ENCODE measurements around the gene NT5DC2. TPM values are rescaled to one million over a fixed set of nuclear protein-coding genes. Genes with fewer than 3 reads are reported as not detected.

Gene NT5DC2
- total RNA-seq, 1 donor from 2014 or later, result 392 TPM

DNA sequence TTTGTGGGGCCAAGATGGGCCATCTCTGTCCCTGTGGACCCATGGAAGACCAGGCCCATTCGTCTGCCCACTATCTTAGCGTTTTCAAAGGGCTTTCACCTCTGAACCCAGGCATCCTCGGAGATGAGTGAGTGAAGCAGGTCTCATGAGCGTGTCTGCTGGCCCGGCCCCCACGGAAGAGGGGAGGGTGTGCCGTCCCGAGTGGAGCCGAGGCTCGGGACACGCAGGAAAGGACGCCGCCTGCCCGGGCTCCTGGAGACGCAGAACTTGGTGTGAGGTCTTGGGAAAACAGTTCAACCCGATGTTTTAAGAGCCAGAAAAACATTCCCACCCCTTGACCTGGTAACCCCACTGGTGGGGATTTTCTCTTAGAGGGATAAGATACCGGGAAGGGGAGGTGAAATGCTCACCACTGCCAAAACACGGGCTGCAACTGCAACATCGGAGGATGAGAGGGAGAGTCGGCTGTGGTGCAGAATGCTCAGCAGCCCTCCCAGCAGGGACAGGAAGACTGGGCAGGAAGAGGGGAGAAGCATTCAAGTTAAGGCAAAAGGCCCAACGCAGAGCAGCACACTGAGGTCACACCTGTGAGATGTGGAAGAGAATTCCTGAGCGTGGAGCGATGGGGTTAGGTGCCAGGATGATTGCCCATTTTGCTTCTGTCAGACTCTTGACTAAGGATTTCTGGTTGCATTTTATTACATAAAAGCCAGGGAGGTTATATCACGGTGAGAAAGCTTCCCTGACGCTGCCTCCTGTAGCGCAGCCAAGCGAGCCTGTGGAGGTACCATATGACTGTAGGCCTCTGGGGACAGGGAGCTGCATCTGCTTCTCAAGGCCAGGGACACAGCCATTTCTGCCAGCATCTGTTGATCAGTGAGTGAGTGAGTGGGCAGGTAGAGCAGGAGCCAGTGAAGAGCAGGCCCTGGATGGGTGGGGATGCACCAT lies 52.6 kb downstream of the NT5DC2 start:
- Mint-ChIP-seq H3K4me3 (no peak overlapping the region), H3K27ac (ENCODE audit: unreplicated experiment) (no peak overlapping the region), H3K27me3 (ENCODE audit: low read depth) (no peaks in the 10 kb centered on the region), H3K36me3 (ENCODE audit: low read depth) (peaks cover 23% of the 10 kb centered on the region), H3K4me1 (peaks cover 35% of the 10 kb centered on the region), H3K9me3 (no peaks in the 10 kb centered on the region)
- TF ChIP-seq, protein P1, sequence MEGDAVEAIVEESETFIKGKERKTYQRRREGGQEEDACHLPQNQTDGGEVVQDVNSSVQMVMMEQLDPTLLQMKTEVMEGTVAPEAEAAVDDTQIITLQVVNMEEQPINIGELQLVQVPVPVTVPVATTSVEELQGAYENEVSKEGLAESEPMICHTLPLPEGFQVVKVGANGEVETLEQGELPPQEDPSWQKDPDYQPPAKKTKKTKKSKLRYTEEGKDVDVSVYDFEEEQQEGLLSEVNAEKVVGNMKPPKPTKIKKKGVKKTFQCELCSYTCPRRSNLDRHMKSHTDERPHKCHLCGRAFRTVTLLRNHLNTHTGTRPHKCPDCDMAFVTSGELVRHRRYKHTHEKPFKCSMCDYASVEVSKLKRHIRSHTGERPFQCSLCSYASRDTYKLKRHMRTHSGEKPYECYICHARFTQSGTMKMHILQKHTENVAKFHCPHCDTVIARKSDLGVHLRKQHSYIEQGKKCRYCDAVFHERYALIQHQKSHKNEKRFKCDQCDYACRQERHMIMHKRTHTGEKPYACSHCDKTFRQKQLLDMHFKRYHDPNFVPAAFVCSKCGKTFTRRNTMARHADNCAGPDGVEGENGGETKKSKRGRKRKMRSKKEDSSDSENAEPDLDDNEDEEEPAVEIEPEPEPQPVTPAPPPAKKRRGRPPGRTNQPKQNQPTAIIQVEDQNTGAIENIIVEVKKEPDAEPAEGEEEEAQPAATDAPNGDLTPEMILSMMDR (conservative IDR thresholded peaks at IDR 0.05), result no peak
- no peak for DNase-seq (ENCODE audit: low read depth, low spot score)

GRCh38 chr3:52479877-52480575 lies 53.6 kb downstream of the NT5DC2 start:
- no peak for DNase-seq (ENCODE audit: low read depth, low spot score)
- H3K4me1 Mint-ChIP-seq, result peaks cover 34% of the 10 kb centered on the region
- TF ChIP-seq, protein P1 (conservative IDR thresholded peaks at IDR 0.05), result no peak
- no peak overlapping the region for H3K27ac Mint-ChIP-seq (ENCODE audit: unreplicated experiment)
- H3K9me3 Mint-ChIP-seq, result no peaks in the 10 kb centered on the region
- no peaks in the 10 kb centered on the region for H3K27me3 Mint-ChIP-seq (ENCODE audit: low read depth)
- H3K4me3 Mint-ChIP-seq, result no peak overlapping the region
- H3K36me3 Mint-ChIP-seq (ENCODE audit: low read depth), result peaks cover 23% of the 10 kb centered on the region

DNA sequence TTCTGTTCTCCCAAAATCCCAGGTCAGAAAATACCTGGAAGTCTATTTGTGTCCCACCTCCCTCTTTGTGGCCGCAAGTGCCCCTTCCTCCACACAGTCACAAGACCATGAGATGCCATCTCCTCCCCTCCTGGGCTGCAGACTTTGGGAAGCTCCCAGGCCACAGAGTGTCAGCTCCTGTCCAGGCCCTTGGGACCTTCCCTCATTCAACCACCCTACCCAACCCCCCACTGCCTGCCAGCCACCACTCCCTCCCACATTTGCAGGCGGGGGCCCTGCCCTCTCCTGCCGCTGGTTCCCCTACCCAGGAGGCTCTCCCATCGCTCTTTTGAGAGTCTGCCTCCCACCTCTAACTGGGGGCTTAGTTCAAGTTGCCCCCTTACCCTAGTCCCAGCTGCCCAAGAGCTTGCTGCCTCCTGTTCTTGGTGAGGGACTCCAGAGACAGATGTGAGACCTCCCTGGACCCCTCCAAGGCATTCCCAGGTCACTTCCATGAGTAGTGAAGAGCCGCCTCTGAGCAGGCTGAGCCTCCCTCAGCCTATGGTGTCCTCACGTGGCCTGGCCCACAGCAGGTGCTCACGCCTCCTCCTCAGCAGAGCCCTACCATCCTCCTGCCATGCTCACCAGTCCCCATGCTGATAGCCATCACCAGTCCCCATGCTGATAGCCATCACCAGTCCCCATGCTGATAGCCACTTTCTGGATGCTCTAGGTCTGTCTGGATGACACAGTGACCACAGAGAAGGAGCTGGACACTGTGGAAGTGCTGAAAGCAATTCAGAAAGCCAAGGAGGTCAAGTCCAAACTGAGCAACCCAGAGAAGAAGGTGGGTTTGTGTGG lies 54.4 kb downstream of the NT5DC2 start:
- no peak overlapping the region for H3K4me3 Mint-ChIP-seq
- H3K9me3 Mint-ChIP-seq, result no peaks in the 10 kb centered on the region
- H3K4me1 Mint-ChIP-seq, result peaks cover 27% of the 10 kb centered on the region
- TF ChIP-seq, protein P1 (conservative IDR thresholded peaks at IDR 0.05), result no peak
- no peak overlapping the region for H3K27ac Mint-ChIP-seq (ENCODE audit: unreplicated experiment)
- no peak for DNase-seq (ENCODE audit: low read depth, low spot score)
- H3K27me3 Mint-ChIP-seq (ENCODE audit: low read depth), result no peaks in the 10 kb centered on the region
- peaks cover 23% of the 10 kb centered on the region for H3K36me3 Mint-ChIP-seq (ENCODE audit: low read depth)

GRCh38 chr3:52477796-52478095 lies 55.9 kb downstream of the NT5DC2 start:
- no peaks in the 10 kb centered on the region for H3K9me3 Mint-ChIP-seq
- no peak for DNase-seq (ENCODE audit: low read depth, low spot score)
- H3K27me3 Mint-ChIP-seq (ENCODE audit: low read depth), result no peaks in the 10 kb centered on the region
- no peak overlapping the region for H3K27ac Mint-ChIP-seq (ENCODE audit: unreplicated experiment)
- no peak overlapping the region for H3K4me3 Mint-ChIP-seq
- peaks cover 22% of the 10 kb centered on the region for H3K36me3 Mint-ChIP-seq (ENCODE audit: low read depth)
- TF ChIP-seq, protein P1 (conservative IDR thresholded peaks at IDR 0.05), result no peak
- peaks cover 12% of the 10 kb centered on the region for H3K4me1 Mint-ChIP-seq

DNA sequence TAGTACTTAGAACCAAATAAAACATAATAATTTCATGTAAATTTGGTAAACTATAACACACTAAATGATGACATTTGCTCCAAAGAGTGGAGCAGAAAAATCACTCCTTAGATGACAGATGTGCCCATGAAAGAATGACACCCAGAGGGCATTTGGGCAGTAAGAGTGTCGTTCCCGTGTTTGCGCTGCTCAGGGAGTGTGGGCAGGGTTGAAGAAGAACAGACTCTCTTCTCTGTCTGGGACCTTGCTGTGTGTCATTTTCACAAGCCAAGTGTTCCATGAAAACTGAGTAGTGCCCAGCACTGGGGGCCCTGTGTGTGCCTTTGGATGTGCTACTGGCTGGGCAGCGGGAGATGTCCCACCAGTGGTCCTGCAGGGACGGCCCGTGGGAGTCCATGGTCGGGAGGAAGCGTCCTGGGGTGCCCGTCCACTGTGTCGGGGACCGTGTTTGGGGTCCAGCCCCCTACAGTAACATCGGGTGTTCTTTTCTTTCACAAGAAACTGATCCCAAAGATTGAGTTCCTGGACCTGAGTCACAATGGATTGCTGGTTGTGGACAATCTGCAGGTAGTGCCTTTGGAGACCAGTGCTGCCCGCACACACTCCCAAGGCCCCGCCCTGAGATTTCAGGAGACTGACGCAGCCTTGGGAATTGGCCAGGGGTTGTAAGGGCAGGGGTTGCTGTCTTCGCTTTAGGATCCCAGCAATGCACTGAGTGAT lies 56.4 kb downstream of the NT5DC2 start:
- H3K9me3 Mint-ChIP-seq, result no peaks in the 10 kb centered on the region
- peaks cover 7% of the 10 kb centered on the region for H3K4me1 Mint-ChIP-seq
- H3K36me3 Mint-ChIP-seq (ENCODE audit: low read depth), result peaks cover 18% of the 10 kb centered on the region
- no peaks in the 10 kb centered on the region for H3K27me3 Mint-ChIP-seq (ENCODE audit: low read depth)
- no peak overlapping the region for H3K4me3 Mint-ChIP-seq
- TF ChIP-seq, protein P1 (conservative IDR thresholded peaks at IDR 0.05), result no peak
- DNase-seq (ENCODE audit: low read depth, low spot score), result no peak
- no peak overlapping the region for H3K27ac Mint-ChIP-seq (ENCODE audit: unreplicated experiment)
